Raji (cell line): ENCODE results near the gene ST6GALNAC2.
A peak's percentile ranks its signal among the peaks of the same experiment; 100 is the strongest.

ENCODE experiments used
- POLR2A ChIP-seq: IDR thresholded peaks from 2 replicates; pipeline ENCODE4 v1.6.1; 2011; ENCODE audit warnings: low read depth, low read length, control low read depth; ENCODE audit not compliant: insufficient read depth

Gene ST6GALNAC2

DNA sequence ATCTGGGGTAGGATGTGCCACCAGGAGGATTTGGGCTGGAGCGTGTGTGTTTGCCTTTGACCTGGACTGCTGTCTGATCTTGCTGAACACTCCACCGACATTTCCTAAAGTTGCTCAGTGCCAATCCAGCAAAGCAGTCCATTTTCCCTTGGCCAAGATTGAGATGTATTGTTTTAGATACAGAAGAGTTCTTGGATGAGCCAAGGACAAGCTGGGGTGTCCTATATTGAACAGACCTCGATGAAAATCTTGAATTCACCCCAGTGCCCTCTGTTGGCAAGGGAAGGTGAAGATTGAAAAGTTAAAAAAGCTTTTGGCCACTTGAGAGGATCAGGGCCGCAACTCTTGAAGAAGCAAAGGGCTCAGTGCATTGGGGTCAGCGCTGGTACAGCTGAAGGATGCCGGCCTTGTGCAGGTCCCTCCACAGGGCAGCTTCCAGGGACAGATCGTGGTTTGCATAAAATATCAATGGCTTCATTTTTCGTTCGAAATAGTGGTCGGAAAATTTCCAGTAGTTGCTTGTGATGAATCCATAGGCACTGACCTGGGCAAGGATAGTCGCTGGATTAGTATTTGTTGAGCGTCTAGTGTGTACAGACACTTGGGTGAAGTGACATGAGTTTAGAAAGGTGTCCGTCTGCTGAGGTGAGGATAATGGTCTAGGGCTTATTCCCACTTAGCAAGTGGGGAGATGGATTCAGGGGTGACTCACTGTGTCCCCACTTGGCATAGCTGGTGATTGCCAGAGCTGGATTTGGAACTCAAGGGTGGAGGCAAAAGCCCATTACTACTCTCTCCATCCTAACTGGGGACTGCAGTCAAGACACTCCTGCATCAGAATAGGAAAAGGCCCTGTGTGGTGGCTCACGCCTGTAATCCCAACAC, 19.7 kb downstream of the ST6GALNAC2 start:
- no peak for TF ChIP-seq POLR2A

DNA sequence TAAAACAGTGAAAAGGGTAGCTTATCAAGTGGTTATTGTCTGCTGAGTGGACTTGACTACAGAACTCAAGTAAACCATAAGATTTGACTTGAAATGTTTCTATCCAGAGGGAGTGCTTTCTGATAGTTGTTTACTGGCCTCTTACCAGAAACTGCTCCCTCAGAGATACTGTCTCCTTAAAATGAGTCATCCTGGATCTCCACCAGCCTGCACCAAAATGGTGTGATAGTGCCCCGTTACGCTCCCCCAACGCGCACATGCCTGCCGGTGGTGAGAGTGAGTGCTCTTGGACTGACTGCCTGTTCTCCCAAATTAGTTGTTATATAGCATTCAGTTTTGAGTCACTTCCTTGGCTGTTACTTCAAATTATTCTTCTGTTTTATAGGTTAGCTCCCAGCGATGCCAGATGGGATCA, 22.9 kb downstream of the ST6GALNAC2 start:
- no peak for TF ChIP-seq POLR2A

- TF ChIP-seq POLR2A, result no peak
These were observed 23.8 kb downstream of the ST6GALNAC2 start for GRCh38 chr17:76561799-76562268.

- no peak for TF ChIP-seq POLR2A
These were observed 24.3 kb downstream of the ST6GALNAC2 start for GRCh38 chr17:76561332-76561731.

GRCh38 chr17:76560877-76561221, 24.8 kb downstream of the ST6GALNAC2 start:
- TF ChIP-seq POLR2A, result no peak

DNA sequence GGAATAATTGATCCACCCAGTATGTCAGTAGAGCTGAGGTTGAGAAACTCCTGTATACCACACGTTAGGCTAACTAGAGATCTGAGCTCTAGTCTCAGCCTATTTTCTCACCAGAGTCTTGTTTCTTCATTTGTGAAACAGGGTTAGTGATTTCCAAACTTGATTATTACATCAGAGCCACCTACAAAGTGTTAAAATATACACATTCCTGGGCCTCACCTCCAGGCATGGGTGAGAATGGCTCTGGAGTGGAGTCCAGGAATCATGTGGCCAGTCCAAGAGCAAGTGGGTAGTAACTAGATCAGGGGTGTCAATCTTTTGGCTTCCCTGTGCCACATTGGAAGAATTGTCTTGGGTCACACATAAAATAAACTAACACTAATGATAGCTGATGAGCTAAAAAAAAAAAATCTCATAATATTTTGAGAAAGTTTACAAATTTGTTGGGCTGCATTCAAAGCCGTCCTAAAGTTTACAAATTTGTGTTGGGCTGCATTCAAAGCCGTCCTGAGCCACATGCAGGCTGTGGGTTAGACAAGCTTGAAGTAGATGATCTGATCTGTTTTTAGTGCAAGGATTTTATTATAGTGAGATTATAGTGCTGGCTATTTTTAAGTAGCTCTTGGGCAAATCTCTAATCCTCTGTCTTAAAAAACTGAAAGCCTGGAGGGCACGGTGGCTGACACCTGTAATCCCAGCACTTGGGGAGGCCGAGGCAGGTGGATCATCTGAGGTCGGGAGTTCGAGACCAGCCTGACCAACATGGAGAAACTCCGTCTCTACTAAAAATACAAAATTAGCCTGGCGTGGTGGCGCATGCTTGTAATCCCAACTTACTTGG, 25.4 kb downstream of the ST6GALNAC2 start:
- no peak for TF ChIP-seq POLR2A

DNA sequence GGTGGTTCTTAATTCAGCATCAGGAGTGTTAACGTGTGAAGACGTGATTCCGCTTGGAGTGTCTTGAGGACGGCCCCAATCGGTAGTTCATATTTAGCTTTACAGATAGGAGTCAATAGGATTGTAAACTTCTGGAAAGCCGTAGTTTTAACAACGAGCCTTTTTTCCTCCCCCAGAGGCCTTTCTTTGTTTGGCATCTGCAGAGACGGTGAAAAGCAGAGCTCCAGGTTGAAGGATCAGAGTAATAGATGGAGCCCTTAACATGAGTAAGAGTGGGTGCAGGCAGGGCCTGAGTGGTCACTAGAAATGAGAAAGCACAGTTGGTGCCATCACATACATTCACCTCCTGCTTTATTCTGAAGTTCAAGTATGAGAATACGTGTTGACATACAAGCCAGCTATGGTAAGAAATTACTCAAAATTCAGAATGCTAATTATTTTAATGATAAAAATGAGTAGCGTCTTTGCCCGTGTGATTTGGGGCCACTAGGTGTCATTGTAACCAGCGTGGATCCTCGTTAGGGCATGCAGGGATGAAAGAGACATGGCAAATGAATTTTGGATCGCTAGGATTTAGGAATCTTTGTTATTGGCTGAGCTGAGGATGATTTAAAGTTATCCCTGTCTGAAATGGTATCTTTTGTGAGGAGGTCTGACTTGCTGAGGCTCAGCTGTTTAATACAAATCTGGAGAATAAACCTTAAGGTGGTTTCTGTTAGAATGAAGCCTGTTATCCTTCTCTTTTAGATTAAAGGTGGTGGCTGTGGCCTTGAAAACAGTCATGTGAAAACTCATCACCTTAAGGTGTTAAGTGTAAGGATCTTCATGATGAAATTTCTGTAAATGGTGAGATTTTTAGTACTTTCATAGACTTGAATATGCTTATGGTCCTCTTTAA, 27.2 kb downstream of the ST6GALNAC2 start:
- TF ChIP-seq POLR2A, result no peak

DNA sequence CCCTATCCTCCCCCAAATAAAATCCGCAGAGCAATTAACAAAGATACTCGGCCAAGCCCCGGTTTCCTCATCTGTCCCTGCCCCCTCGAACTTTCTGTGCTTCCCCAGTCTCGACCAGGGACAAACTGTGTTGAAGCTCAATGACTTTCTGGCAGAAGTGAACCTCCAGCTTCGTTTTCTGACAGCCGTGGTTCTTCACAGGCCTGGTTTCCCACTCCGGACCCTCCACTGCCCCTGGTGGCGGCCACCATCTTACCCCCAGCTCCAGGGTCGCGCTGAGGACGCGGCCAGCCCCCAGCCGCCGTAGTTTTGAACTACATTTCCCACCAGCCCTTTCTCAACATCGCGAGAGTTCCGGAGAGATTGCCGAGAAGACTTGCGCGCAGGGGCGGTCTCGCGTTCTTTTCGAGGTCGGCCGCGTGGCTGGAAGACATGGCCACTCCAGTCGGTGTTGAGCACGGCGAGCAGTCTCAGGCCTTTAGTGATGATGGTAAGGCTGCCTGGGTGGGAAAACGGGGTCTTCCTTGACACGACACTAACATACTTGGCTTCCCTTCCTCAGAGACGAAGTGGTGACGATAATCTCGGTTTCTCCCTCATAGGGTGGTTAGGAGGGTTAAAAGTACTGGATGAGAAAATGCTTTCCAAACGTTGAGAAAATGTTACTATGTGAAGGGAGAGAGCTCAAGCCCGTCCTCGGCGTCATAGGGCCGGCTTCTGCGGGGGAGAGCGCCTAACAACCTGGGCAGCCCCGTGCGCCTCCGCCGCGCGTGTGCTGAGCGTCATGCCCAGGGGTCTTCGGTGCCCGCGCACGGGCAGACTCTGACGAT, 28.1 kb downstream of the ST6GALNAC2 start:
- peak; percentile 99 for TF ChIP-seq POLR2A

DNA sequence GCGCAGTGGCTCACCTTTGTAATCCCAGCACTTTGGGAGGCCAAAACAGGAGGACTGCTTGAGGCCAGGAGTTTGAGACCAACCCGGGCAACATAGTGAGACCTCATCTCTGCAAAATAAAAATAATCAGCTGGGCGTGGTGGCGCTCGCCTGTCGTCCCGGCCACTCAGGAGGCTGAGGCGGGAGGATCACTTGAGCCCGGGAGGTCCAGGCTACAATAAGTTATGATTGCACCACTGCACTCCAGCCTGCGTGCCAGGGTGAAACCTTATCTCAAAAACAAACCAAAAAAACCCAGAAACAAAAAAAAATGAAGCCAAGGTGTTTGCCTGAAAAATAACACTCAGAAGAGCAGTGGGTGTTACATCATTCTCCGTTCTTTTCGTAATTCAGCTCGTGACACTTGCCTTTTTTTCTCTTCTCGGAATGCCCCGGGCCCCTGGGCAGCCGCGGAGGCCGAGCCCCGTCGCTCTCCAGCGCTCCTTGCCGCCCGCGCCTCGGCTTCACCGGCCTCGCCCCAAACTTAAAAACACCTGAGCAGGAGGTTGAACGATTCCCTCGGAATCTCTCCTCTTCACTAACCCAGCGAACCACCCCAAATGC, 28.8 kb downstream of the ST6GALNAC2 start:
- no peak for TF ChIP-seq POLR2A

GRCh38 chr17:76554131-76554530, 31.5 kb downstream of the ST6GALNAC2 start:
- no peak for TF ChIP-seq POLR2A

GRCh38 chr17:76553178-76553908, 32.3 kb downstream of the ST6GALNAC2 start:
- TF ChIP-seq POLR2A, result no peak

GRCh38 chr17:76551685-76552084, 34.0 kb downstream of the ST6GALNAC2 start:
- TF ChIP-seq POLR2A, result no peak
